Jurkat, Clone E6-1 (cell line): ENCODE data around the gene C14orf93.
A peak's percentile ranks its signal among the peaks of the same experiment; 100 is the strongest.
"Not testable (repeated sequence)": the region's sequence is repeated elsewhere in the genome, so short reads cannot be mapped to it uniquely, and the experiment has no call there.

Experiments
- DNase-seq: peaks from one replicate; pipeline ENCODE4 v3.0.0-alpha.2; 2011; ENCODE audit warnings: low read depth, low spot score
- H3K4me3 ChIP-seq: 2 replicates; pipeline ENCODE4 v1.5.1; 2011; ENCODE audit warnings: mild to moderate bottlenecking, low read length, control low read depth, moderate library complexity

The C14orf93 gene

DNA sequence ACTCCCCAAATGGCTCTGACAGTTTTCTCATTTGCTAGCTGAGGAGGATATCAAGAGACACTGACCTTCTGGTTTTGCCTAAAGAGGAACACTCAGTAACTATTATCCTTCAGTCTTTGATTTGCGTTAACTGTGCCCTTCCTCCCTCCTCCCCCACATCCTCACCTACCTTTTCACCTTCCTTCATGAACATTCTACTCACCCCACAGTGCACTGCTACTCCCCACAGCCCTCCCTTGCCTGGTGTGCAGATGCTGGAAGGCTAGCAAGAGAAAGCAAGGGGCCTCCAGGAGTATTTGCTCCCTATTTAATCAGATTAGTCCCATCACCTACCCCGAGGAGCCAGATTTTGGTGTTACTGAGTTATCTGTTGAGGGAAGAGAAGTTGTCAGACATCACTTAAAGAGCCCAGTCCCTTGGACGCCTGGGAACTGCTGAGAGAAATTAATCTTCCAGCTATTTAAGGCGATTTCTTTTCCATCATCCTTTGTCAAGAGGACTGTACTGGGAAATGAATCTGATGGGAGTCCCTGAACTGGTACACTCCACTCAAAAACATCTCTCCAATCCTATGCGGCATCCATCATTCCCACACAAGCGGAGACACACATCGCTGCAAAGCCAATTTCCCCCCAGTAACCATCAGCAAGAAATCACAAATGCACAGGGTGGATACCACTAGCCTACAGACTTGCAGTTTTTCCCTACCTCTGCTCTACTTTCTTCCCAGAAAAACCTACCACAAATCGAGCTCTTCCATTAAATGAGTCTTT, 13.3 kb upstream of the C14orf93 start:
- DNase-seq = no peak
- H3K4me3 ChIP-seq = no peak overlapping the region

- H3K4me3 ChIP-seq = no peak overlapping the region
- no peak for DNase-seq
These were observed 12.0 kb upstream of the C14orf93 start for GRCh38 chr14:23021889-23022442.

- DNase-seq = no peak
- no peak overlapping the region for H3K4me3 ChIP-seq
These were observed 11.5 kb upstream of the C14orf93 start for GRCh38 chr14:23021434-23021833.

DNA sequence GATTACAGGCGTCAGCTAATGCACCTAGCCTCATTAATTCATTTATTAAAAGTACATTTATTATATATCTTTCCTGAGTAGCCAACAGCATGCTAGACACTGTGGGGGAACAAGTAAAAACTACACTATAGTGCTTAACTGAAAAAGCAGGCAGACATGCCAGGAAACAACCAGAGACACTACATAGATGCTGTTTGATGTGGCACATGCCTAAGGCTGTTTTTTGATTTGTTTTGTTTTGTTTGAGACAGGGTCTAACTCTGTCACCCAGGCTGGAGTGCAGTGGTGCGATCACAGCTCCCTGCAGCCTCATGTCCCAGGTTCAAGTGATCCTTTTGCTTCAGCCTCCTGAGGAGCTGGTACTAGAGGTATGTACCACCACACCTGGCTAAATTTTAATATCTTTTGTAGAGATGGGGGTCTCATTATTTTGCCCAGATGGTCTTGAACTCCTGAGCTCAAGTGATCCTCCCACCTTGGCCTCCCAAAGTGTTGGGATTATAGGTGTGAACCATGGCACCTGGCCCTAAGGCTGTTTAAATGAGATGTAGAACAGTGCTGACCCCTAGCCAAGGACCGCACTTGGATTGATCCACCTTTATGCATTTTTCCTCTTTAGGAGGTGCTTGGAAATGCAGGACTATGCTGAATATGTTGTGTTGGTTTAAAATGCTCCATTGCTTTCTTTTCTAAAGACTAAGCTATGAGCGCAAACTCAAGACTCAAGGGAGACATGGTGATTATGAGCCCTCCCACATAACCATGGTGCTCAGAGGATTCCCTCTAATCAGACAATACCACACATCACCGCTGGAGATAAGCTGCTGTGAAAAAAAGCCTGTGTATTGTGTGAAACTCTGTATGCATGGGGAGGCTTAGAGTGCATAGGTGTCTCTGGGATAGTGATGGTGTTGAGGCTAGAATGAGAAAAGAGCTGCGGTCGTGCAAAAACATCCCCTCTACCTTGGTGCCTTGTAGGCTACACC, 10.5 kb upstream of the C14orf93 start:
- DNase-seq = no peak
- H3K4me3 ChIP-seq = no peak overlapping the region

- H3K4me3 ChIP-seq = no peak overlapping the region
- DNase-seq = no peak
These were observed 8.2 kb upstream of the C14orf93 start for GRCh38 chr14:23018107-23018506.

DNA sequence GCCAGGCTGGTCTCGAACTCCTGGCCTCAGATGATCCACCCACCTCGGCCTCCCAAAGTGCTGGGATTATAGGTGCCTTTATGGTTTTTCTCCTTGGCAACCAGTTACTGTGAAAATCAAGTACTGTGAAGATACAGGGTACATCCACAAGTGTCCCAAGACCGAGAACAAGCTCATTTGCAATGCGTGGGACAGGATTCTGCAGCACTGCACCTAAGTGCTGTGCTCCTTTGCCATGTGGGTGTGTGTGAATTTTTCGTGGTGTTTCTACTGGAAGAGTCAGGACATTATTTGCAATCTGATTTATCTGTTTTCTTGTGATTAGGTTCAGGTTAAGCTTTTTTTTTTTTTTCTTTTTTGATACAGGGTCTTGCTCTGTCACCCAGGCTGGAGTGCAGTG, 7.1 kb upstream of the C14orf93 start:
- H3K4me3 ChIP-seq = no peak overlapping the region
- no peak for DNase-seq

DNA sequence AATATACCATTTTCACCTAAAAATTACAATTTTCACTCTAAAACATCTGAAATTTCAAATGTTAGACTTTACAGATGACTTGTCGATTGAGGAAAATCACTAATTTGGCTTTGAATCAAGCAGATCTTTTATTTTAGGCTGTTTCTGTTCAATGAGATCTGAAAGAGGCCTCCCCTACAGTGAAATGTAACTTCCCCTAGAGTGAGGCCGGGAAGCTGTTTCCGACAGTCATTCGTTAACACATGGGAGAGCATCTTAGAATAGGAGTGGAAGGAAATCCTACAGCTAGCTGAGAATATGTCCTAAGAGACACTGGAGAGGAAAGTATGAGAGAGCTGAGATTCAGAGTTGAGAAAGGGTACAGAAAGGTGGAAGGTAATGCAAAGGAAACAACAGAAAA, 5.7 kb upstream of the C14orf93 start:
- no peak overlapping the region for H3K4me3 ChIP-seq
- DNase-seq = no peak

DNA sequence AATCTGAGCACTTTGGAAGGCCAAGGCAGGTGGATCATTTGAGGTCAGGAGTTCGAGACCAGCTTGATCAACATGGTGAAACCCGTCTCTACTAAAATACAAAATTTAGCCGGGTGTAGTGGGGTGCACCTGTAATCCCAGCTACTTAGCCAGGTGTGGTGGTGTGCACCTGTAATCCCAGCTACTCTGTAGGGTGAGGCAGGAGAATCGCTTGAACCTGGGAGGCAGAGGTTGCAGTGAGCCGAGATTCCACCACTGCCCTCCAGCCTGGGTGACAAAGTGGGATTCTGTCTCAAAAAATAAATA, 3.8 kb upstream of the C14orf93 start:
- not testable (repeated sequence) for DNase-seq, H3K4me3 ChIP-seq

- H3K4me3 ChIP-seq = no peak overlapping the region
- DNase-seq = no peak
These were observed 3.3 kb upstream of the C14orf93 start for GRCh38 chr14:23013054-23013748.

DNA sequence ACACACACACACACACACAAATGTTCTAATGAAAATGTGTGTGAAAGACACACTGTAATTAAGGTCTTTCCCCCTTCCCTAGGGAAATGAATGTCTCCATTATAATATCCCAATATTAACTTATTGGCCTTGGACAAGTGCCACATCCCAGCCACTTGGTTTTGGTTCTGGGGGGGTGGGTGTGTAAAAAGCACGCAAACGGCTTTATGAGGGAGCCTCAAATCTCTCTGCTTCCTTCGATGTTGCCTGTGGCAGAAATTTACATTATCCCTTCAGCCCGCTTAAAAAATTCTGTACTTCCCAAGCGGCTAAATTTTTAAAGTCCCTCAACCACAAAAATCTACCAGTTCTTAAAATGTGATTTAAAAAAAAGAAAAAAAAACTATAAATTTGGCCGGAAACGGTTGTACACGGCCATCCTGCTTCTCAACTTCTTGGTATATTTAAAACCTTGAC, 432 bp downstream of the C14orf93 start:
- no peak for DNase-seq

DNA sequence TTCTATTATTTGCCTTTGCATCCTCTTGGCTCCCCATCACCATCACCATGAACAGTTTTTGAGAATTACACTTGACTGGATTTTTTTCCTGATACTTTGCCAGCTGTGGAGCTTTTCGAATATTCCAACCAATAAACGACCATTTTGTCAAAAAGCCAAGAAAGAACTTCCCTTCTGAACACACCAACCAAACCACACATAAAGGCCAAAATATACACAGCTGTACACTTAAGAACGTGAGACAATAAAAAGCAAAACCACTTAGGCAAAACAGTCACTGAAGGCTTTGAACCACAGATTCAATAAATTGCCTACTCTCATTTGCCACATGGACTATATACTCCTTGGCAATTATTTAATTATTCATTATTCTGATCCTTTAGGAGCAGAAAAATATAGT, 1.1 kb downstream of the C14orf93 start:
- peak overlapping the region; percentile 69 for H3K4me3 ChIP-seq

More for the DNA sequence above, 432 bp downstream of the C14orf93 start:
- peak overlapping the region; percentile 69 for H3K4me3 ChIP-seq

GRCh38 chr14:23006544-23007419, 3.2 kb downstream of the C14orf93 start:
- peak overlapping the region; percentile 85 for H3K4me3 ChIP-seq
- peak; percentile 98 for DNase-seq

More for the DNA sequence above, 1.1 kb downstream of the C14orf93 start:
- peak; percentile 84 for DNase-seq

DNA sequence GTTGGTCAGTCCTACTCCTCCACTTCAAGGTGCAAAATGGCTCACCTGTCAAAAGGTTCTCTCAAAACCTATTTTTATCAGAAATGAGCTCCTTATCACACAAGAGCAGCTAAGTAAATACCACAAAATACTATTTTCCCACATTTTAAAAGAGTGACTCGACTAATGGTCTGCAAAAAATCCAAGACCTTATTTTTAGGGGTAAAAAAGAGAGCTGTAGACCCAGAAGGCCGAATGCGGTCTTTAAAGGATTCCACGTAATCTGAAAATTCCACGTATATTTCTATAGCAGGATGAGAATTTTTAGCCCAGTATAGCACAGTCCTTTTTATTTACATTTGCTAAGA, 3.8 kb downstream of the C14orf93 start:
- H3K4me3 ChIP-seq = peak overlapping the region; percentile 85
- DNase-seq = no peak

DNA sequence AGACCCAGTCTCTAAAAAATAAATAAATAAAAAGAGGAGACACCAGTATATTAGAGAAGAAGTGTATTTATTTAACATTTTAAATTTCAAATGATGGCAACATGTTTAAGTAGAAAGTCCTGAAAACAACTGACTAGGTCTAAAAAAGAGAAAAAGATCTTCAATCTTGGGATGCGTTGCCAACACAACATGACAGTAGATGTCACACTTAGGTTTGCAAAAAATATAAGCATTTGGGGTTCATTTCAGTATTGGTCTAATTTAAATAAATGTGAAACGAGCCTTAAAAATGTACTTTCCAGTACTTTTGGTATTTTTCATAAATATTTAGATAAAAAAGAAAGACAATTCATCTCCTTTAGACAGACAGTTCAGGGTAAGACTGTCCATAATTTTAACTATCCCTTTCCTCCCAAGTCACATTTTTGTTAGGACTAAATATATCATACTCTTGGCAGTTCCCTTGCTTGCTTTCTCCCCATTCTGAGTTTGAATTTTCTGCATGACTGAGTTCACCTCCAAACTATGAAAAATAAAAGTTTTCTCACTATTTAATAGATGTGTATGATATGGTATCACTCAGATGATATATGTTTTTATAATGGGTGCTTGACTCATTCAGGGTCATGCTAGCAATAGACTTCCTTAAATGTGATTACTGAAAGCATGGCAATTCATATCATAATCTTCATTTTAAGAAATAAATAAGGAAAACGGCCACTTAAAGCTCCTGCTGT, 4.3 kb downstream of the C14orf93 start:
- DNase-seq = no peak
- no peak overlapping the region for H3K4me3 ChIP-seq

GRCh38 chr14:23004274-23004673, 5.7 kb downstream of the C14orf93 start:
- not testable (repeated sequence) for H3K4me3 ChIP-seq, DNase-seq

GRCh38 chr14:23002592-23002991, 7.4 kb downstream of the C14orf93 start:
- H3K4me3 ChIP-seq = no peak overlapping the region
- DNase-seq = no peak

DNA sequence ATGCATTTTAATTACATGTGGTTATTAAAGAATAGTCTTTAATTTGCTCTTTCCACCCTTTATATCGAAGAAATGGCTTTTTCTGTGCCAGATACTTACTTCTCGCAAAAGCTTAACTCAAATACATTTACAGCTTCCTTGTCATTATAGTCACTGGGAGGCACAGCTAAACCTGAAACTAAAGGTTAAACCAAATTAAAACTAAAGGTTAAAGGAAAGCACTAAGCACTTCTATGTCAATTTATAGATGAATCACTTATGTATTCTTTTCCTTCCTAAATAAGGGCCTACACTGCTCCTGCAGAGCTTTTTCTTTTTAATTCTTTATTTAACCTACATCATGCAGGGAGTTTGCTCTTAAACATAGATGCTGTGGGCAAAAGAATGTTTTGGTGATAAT, 9.1 kb downstream of the C14orf93 start:
- H3K4me3 ChIP-seq = no peak overlapping the region
- no peak for DNase-seq
